ENCODE measurements around the gene DNM3. TPM values are rescaled to one million over a fixed set of nuclear protein-coding genes. Genes with fewer than 3 reads are reported as not detected.

DNM3 gene
- total RNA-seq, 1 donor from 2014 or later, result 15.4 TPM

- H3K27me3 ChIP-seq, result no peaks in the 10 kb centered on the region
- TF ChIP-seq CTCF (IDR thresholded peaks at IDR 0.05), result no peak
- H3K36me3 ChIP-seq, result no peaks in the 10 kb centered on the region
- DNase-seq (no peak), ATAC-seq (no peak)
- H3K9me3 ChIP-seq, result no peaks in the 10 kb centered on the region
- H3K4me3 ChIP-seq, result no peak overlapping the region
- H3K4me1 ChIP-seq, result peaks cover 7% of the 10 kb centered on the region
- H3K27ac ChIP-seq, result no peak overlapping the region
- intact Hi-C loops (cut with DNase I), result no loop called here
Measured at GRCh38 chr1:172270605-172271004, 429.3 kb downstream of the DNM3 start.

- no peak for TF ChIP-seq CTCF (IDR thresholded peaks at IDR 0.05)
- no peak overlapping the region for H3K4me3 ChIP-seq
- H3K4me1 ChIP-seq, result peaks cover 7% of the 10 kb centered on the region
- no peak for DNase-seq
- H3K36me3 ChIP-seq, result no peaks in the 10 kb centered on the region
- H3K9me3 ChIP-seq, result no peaks in the 10 kb centered on the region
- H3K27me3 ChIP-seq, result no peaks in the 10 kb centered on the region
- intact Hi-C loops (cut with DNase I), result no loop called here
- no peak overlapping the region for H3K27ac ChIP-seq
- no peak for ATAC-seq
Measured at GRCh38 chr1:172272087-172272486, 430.8 kb downstream of the DNM3 start.

- Histone ChIP-seq H3K27me3 (no peaks in the 10 kb centered on the region), H3K4me3 (no peak overlapping the region), H3K27ac (no peak overlapping the region), H3K4me1 (peaks cover 7% of the 10 kb centered on the region), H3K9me3 (no peaks in the 10 kb centered on the region), H3K36me3 (no peaks in the 10 kb centered on the region)
- no peak for TF ChIP-seq CTCF (IDR thresholded peaks at IDR 0.05)
- ATAC-seq (no peak), DNase-seq (no peak)
- intact Hi-C loops (cut with DNase I), result no loop called here
Measured at GRCh38 chr1:172273647-172274396, 432.5 kb downstream of the DNM3 start.

DNA sequence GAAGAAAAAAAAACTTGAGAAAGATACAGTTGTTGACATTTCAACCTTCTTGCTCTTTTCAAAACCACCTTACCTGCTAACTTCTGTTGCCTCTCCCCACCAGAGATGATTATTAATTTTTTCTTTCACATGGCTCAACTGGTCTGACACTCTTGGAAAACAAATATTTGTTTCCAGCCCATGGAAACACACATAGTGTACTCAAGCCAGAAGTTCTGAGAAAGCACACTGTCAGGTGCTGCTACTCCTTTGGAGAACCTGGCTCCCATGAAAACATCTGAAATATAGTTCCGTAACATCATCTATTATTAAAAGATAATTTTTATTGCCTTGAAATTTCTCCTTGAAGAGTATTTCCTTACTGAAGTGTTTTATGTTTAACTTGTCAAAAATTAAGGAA, 434.2 kb downstream of the DNM3 start:
- no peak for TF ChIP-seq CTCF (IDR thresholded peaks at IDR 0.05)
- H3K4me1 ChIP-seq, result no peaks in the 10 kb centered on the region
- intact Hi-C loops (cut with DNase I), result no loop called here
- no peak overlapping the region for H3K27ac ChIP-seq
- no peak for DNase-seq
- no peak overlapping the region for H3K4me3 ChIP-seq
- H3K27me3 ChIP-seq, result no peaks in the 10 kb centered on the region
- H3K36me3 ChIP-seq, result no peaks in the 10 kb centered on the region
- peak; percentile 27 for ATAC-seq
- H3K9me3 ChIP-seq, result no peaks in the 10 kb centered on the region

- Histone ChIP-seq H3K9me3 (no peaks in the 10 kb centered on the region), H3K4me1 (no peaks in the 10 kb centered on the region), H3K27ac (no peak overlapping the region), H3K36me3 (no peaks in the 10 kb centered on the region), H3K4me3 (no peak overlapping the region), H3K27me3 (no peaks in the 10 kb centered on the region)
- no peak for ATAC-seq
- intact Hi-C loops (cut with DNase I), result no loop called here
- no peak for TF ChIP-seq CTCF (IDR thresholded peaks at IDR 0.05)
- no peak for DNase-seq
Measured at GRCh38 chr1:172276120-172276818, 435.0 kb downstream of the DNM3 start.

Measured in upper lobe of right lung (tissue), 1 donor.